C4-2B (cell line): ENCODE data around the gene RANBP3.

Source experiments
- H3K27ac ChIP-seq: fragments of 450-650 bp; 2 replicates; pipeline ENCODE4 v1.5.1; 2017
- ZFX ChIP-seq: fragments of 450-650 bp; IDR thresholded peaks from 2 replicates; pipeline ENCODE4 v1.6.1; 2017
- TF ChIP-seq, protein P1 (sequence below): fragments of 450-650 bp; conservative IDR thresholded peaks from 2 replicates; pipeline ENCODE4 v1.5.1; 2017; ENCODE audit warnings: mild to moderate bottlenecking

Gene RANBP3

DNA sequence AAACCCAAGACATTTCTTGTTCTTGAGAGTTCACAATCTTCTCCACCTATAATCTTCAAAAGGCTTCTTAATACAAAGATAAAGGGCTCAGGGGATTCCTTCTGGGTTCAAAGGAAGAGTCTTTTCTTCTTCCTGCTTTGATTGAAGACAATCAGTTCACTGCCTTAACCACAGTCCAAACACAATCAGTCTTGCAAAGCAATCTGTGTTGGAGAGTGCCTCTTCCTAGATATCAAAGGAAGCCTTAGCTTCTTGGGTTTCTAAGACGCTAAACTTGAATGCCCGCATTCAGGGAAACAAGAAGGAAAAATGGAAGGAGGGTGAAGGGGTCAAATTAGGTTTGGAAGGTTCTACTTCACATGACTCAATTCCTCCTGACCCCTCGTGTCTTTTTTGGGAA is 27.2 kb downstream of the RANBP3 start:
- TF ChIP-seq, protein P1, sequence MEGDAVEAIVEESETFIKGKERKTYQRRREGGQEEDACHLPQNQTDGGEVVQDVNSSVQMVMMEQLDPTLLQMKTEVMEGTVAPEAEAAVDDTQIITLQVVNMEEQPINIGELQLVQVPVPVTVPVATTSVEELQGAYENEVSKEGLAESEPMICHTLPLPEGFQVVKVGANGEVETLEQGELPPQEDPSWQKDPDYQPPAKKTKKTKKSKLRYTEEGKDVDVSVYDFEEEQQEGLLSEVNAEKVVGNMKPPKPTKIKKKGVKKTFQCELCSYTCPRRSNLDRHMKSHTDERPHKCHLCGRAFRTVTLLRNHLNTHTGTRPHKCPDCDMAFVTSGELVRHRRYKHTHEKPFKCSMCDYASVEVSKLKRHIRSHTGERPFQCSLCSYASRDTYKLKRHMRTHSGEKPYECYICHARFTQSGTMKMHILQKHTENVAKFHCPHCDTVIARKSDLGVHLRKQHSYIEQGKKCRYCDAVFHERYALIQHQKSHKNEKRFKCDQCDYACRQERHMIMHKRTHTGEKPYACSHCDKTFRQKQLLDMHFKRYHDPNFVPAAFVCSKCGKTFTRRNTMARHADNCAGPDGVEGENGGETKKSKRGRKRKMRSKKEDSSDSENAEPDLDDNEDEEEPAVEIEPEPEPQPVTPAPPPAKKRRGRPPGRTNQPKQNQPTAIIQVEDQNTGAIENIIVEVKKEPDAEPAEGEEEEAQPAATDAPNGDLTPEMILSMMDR, result no peak
- no peak overlapping the region for H3K27ac ChIP-seq

DNA sequence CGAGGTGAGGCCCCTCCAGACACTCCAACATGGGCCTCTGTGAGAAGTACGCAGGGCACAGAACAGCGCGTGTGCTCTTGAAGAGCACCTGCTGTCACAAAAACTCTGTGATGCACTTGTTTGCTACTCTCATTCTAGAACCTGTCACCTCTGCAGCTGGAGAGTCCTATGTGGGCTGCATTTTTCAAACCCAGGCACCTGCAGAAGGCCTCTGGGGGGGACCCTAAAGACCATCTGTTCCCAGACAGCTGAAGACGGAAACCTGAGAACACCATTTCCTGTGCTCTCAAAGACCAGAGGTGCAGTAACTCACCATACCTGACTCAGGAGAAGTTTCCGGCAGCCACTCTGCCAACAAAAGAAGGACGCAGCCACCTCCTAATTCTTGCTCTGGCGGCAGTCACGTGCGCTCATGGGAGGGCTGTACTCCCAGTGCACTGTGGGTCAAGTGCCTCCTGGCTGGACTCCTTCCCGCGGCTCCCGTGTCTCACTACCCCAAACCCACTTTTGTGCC is 28.1 kb downstream of the RANBP3 start:
- no peak overlapping the region for H3K27ac ChIP-seq

DNA sequence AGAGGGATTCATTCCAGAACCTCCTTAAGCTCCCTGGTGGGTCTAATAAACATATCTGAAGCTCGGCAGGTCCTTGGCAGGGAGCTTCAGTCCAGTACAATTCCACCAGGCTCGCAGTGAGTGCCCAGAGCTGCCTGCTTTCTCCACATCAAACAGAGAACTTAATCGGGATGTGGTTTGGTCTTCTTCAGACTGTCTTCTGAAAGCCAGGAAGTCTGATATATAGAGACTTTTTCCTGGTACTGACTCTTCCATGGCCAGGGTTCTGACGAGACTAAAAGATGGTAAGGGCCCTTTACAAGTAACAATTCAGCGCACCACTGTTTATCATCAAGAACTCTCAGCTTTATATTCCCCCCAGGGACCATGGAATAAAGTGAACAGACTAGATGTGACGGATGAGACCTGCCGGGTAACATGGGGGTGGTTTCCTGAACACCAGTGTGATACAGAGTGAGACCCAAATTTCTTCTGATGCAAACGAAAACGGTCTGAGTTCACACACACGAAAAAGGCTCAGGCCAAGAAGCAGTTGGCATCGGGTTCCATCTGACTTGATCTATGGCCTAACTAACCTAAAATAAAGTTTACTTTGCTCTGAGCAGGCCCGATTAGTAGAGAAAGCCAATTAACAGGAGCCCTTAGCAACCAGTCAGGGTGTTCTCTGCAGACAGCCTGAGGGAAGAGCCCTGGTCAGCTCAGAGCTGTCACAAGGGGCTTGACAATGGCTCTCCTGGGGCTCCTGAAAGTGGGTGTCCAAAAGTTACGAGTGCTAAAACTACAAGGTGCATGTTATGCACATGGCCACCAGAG is 29.0 kb downstream of the RANBP3 start:
- no peak overlapping the region for H3K27ac ChIP-seq
- TF ChIP-seq ZFX, result no peak
- TF ChIP-seq, protein P1, result no peak

More for the DNA sequence above, 28.1 kb downstream of the RANBP3 start:
- no peak for TF ChIP-seq ZFX
- TF ChIP-seq, protein P1, result no peak

DNA sequence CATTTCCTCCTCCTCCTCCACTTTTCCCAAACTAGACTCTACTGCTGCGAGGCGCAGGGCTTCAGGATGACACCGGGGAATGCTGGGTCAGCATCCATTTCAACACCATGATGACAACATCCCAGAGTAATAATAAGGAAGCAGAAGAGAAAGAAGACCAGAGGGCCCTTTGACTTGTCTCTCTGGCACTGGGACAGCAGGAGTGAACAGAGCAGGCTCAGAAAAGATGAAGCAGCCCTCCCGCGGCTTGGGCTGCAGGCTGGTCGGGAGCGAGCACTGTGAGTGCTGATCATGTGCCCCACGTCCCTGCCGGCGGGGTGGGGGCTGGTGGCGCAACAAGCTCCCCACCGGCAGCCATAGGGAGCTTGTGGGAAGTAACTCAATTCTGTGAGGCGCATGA is 30.5 kb downstream of the RANBP3 start:
- H3K27ac ChIP-seq, result no peak overlapping the region
- TF ChIP-seq ZFX, result no peak
- TF ChIP-seq, protein P1, result no peak

DNA sequence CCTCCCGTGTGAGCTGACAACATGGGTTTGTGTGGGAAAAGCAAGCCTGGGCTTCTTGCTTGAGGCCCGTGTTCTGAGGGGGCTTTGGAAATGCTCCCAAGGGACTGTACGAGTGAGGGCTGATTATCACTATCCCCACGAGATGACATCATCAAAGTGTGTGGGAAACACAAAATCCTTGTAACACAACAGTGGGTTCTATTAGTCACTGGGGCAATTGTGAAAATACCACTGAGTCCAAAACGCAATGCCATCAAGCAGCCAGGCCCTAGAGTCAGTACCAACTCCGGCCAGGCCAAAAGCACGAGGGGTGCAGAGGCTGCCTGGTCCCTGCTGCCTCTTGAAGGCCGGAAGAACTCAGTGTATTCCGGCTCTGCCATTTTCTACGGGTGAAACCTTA is 34.3 kb downstream of the RANBP3 start:
- TF ChIP-seq ZFX, result no peak
- TF ChIP-seq, protein P1, result no peak
- H3K27ac ChIP-seq, result no peak overlapping the region

DNA sequence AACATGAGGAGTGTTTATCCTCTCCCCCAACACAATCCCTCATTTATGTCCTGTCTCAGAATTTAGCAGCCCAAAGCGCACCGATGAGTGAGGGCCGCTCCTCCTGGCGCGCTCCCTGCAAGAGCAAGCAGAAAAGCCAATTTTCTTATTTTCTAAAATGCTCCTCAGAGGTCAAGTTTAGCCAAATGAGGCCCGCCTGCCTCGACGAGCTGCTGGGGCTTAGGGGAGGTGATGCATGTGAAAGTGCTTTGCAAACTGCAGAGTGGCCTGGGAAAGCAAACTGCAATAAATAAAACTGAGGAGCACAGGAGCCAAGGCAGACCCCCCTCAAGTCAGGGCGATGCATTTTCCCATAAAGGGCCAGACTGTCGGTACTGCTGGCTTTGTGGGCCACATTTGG is 34.9 kb downstream of the RANBP3 start:
- TF ChIP-seq, protein P1, result no peak
- no peak for TF ChIP-seq ZFX
- no peak overlapping the region for H3K27ac ChIP-seq

DNA sequence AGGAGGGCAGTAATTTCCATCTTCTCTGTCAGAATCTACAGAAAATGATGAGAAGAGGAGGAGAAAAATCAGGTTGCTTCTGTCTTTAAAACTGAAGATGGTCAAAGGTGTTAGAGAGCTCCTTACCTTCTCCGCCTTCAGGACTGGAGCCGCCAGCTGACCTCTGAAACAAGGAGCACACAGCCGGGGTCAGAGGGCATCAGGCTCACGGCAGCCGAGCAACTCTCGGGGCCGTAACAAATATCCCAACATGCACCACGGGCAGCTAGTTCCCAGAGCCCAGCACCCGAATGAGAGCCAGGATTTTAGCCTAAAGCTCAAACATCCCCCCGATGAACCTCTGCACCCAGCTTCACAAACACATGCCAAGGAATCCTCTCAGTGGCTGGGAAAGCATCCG is 36.3 kb downstream of the RANBP3 start:
- no peak overlapping the region for H3K27ac ChIP-seq
- TF ChIP-seq, protein P1, result no peak
- no peak for TF ChIP-seq ZFX
